H1 (cell line): ENCODE measurements around the gene DUOXA1. TPM values are rescaled to one million over a fixed set of nuclear protein-coding genes. Genes with fewer than 3 reads are reported as not detected.

Experiments used
- BACH1 ChIP-seq: IDR thresholded peaks from 2 replicates; pipeline ENCODE4 v1.6.1; 2012; ENCODE audit warnings: low read length, improper control_type of control experiment
- BCL11A ChIP-seq, 2 experiments: IDR thresholded peaks; one replicate each; pipeline ENCODE4 v1.6.1; 2011; ENCODE audit warnings: low read depth in 2 of 2, low read length in 2 of 2, mild to moderate bottlenecking in 2 of 2
- E2F6 ChIP-seq: IDR thresholded peaks from 2 replicates; pipeline ENCODE4 v1.6.1; 2012; ENCODE audit warnings: inconsistent platforms
- GABPA ChIP-seq: IDR thresholded peaks from 2 replicates; pipeline ENCODE4 v1.6.1; 2011; ENCODE audit warnings: mild to moderate bottlenecking, low read length, moderate library complexity, borderline replicate concordance; ENCODE audit not compliant: insufficient read depth
- RBBP5 ChIP-seq: IDR thresholded peaks from 2 replicates; pipeline ENCODE4 v1.7.1; 2012; ENCODE audit warnings: low read depth, mild to moderate bottlenecking, inconsistent platforms, low read length, moderate library complexity, borderline replicate concordance
- RFX5 ChIP-seq: IDR thresholded peaks from 2 replicates; pipeline ENCODE4 v1.6.1; 2011; ENCODE audit warnings: low read depth, low read length, improper control_type of control experiment, borderline replicate concordance
- SIRT6 ChIP-seq: IDR thresholded peaks from one replicate; pipeline ENCODE4 v1.7.1; 2012; ENCODE audit warnings: low read length, inconsistent platforms
- TAF7 ChIP-seq: optimal IDR thresholded peaks from 2 replicates; pipeline ENCODE3; 2011; ENCODE audit warnings: low read depth, mild to moderate bottlenecking, inconsistent platforms, low read length, moderate library complexity, borderline replicate concordance
- TBP ChIP-seq: IDR thresholded peaks from 2 replicates; pipeline ENCODE4 v1.6.1; 2011; ENCODE audit warnings: low read depth, low read length, improper control_type of control experiment
- polyA plus RNA-seq, 7 experiments: library from polyadenylated mRNA; depleted of rRNA in 3 of 7; stranded (reverse) in 5 of 7; unstranded in 2 of 7; fragments of >200 nt in 5 of 7; fragments of 200-250 nt in 2 of 7; gene quantifications; 1 replicate in 5 of 7; 2 replicates in 1 of 7; 4 replicates in 1 of 7; pipeline versions ENCODE4 v1.2.1 to v1.2.3, GENCODE V29; 2011 to 2013; ENCODE audit warnings: missing spikeins in 2 of 7, mixed read lengths in 2 of 7
- total RNA-seq: library from RNA; stranded (reverse); fragmentation: NEBNext Ultra II Directional; extraction: Animal tissue kit (Norgen Biotek cat#: 25700); gene quantifications from 2 replicates; pipeline ENCODE4 v1.2.1, GENCODE V29; 2021
- TF ChIP-seq, protein P1 (sequence below): fragments of 300-600 bp; sonication (generic); IDR thresholded peaks from 2 replicates; pipeline ENCODE4 v1.7.1; 2012; ENCODE audit warnings: low read length, moderate library complexity, mild to moderate bottlenecking, inconsistent platforms; ENCODE audit not compliant: insufficient replicate concordance

The DUOXA1 gene
- total and polyA plus RNA-seq, 2 of the 8 experiments (the other 6 are each of a cell fraction or from before 2014, with no cell fraction given): 0.18 TPM; not detected in 1

- TF ChIP-seq, protein P1, sequence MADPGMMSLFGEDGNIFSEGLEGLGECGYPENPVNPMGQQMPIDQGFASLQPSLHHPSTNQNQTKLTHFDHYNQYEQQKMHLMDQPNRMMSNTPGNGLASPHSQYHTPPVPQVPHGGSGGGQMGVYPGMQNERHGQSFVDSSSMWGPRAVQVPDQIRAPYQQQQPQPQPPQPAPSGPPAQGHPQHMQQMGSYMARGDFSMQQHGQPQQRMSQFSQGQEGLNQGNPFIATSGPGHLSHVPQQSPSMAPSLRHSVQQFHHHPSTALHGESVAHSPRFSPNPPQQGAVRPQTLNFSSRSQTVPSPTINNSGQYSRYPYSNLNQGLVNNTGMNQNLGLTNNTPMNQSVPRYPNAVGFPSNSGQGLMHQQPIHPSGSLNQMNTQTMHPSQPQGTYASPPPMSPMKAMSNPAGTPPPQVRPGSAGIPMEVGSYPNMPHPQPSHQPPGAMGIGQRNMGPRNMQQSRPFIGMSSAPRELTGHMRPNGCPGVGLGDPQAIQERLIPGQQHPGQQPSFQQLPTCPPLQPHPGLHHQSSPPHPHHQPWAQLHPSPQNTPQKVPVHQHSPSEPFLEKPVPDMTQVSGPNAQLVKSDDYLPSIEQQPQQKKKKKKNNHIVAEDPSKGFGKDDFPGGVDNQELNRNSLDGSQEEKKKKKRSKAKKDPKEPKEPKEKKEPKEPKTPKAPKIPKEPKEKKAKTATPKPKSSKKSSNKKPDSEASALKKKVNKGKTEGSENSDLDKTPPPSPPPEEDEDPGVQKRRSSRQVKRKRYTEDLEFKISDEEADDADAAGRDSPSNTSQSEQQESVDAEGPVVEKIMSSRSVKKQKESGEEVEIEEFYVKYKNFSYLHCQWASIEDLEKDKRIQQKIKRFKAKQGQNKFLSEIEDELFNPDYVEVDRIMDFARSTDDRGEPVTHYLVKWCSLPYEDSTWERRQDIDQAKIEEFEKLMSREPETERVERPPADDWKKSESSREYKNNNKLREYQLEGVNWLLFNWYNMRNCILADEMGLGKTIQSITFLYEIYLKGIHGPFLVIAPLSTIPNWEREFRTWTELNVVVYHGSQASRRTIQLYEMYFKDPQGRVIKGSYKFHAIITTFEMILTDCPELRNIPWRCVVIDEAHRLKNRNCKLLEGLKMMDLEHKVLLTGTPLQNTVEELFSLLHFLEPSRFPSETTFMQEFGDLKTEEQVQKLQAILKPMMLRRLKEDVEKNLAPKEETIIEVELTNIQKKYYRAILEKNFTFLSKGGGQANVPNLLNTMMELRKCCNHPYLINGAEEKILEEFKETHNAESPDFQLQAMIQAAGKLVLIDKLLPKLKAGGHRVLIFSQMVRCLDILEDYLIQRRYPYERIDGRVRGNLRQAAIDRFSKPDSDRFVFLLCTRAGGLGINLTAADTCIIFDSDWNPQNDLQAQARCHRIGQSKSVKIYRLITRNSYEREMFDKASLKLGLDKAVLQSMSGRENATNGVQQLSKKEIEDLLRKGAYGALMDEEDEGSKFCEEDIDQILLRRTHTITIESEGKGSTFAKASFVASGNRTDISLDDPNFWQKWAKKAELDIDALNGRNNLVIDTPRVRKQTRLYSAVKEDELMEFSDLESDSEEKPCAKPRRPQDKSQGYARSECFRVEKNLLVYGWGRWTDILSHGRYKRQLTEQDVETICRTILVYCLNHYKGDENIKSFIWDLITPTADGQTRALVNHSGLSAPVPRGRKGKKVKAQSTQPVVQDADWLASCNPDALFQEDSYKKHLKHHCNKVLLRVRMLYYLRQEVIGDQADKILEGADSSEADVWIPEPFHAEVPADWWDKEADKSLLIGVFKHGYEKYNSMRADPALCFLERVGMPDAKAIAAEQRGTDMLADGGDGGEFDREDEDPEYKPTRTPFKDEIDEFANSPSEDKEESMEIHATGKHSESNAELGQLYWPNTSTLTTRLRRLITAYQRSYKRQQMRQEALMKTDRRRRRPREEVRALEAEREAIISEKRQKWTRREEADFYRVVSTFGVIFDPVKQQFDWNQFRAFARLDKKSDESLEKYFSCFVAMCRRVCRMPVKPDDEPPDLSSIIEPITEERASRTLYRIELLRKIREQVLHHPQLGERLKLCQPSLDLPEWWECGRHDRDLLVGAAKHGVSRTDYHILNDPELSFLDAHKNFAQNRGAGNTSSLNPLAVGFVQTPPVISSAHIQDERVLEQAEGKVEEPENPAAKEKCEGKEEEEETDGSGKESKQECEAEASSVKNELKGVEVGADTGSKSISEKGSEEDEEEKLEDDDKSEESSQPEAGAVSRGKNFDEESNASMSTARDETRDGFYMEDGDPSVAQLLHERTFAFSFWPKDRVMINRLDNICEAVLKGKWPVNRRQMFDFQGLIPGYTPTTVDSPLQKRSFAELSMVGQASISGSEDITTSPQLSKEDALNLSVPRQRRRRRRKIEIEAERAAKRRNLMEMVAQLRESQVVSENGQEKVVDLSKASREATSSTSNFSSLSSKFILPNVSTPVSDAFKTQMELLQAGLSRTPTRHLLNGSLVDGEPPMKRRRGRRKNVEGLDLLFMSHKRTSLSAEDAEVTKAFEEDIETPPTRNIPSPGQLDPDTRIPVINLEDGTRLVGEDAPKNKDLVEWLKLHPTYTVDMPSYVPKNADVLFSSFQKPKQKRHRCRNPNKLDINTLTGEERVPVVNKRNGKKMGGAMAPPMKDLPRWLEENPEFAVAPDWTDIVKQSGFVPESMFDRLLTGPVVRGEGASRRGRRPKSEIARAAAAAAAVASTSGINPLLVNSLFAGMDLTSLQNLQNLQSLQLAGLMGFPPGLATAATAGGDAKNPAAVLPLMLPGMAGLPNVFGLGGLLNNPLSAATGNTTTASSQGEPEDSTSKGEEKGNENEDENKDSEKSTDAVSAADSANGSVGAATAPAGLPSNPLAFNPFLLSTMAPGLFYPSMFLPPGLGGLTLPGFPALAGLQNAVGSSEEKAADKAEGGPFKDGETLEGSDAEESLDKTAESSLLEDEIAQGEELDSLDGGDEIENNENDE: no peak
- peak; percentile 88 for TF ChIP-seq BACH1
- TF ChIP-seq TAF7: no peak
- peak; percentile 9; the same call in 1 of the 2 replicates for TF ChIP-seq TBP
- TF ChIP-seq RFX5: no peak
- no peak for TF ChIP-seq GABPA
- TF ChIP-seq BCL11A (IDR thresholded peaks at IDR 0.05; ENCODE audit: low read depth in 2 of 2, low read length in 2 of 2): no peak
- TF ChIP-seq E2F6: 0 out of 2 replicates have a peak, but pooled peaks have one; percentile 26
- no peak for TF ChIP-seq RBBP5
- TF ChIP-seq SIRT6: no peak
Measured at GRCh38 chr15:45118131-45118588, 11.5 kb downstream of the DUOXA1 start (continued).
